GM23338 (cell line): ENCODE results near the gene LEMD1. TPM values are rescaled to one million over a fixed set of nuclear protein-coding genes. Genes with fewer than 3 reads are reported as not detected.

ENCODE experiments used
- ATAC-seq: fragments of 200-7000 bp; cut with Tn5 transposase; 3 replicates; pipeline ENCODE4 v1.9.1; 2020
- DNase-seq: peaks from one replicate; pipeline ENCODE4 v3.0.0-alpha.2; 2015; ENCODE audit warnings: low spot score
- H2AFZ ChIP-seq: fragments of 200-600 bp; sonication (generic); 2 replicates; pipeline ENCODE4 v1.8.0; 2016; ENCODE audit warnings: antibody characterized with exemption, mild to moderate bottlenecking, moderate library complexity
- H3F3A ChIP-seq: fragments of 200-600 bp; sonication (generic); replicated peaks from 2 replicates; pipeline ENCODE4 v1.8.0; 2017; ENCODE audit warnings: antibody characterized with exemption, mixed run types, low read depth
- H3K27ac ChIP-seq: fragments of 200-600 bp; sonication (generic); 2 replicates; pipeline ENCODE4 v1.6.1; 2016; ENCODE audit warnings: low read depth
- H3K27me3 ChIP-seq: fragments of 200-600 bp; sonication (generic); 2 replicates; pipeline ENCODE4 v1.8.0; 2016; ENCODE audit warnings: mild to moderate bottlenecking, mixed run types, moderate library complexity; ENCODE audit not compliant: insufficient read depth
- H3K36me3 ChIP-seq: fragments of 200-600 bp; sonication (generic); 2 replicates; pipeline ENCODE4 v1.8.0; 2016; ENCODE audit warnings: mild to moderate bottlenecking; ENCODE audit not compliant: insufficient read depth
- H3K4me1 ChIP-seq: fragments of 200-600 bp; sonication (generic); 2 replicates; pipeline ENCODE4 v1.8.0; 2016; ENCODE audit warnings: mild to moderate bottlenecking, moderate library complexity; ENCODE audit not compliant: insufficient read depth
- H3K4me2 ChIP-seq: fragments of 200-600 bp; sonication (generic); 2 replicates; pipeline ENCODE4 v1.7.1; 2017; ENCODE audit warnings: mixed run types
- H3K4me3 ChIP-seq: fragments of 200-600 bp; sonication (generic); 2 replicates; pipeline ENCODE4 v1.6.1; 2016; ENCODE audit warnings: mixed run types
- H3K79me2 ChIP-seq: fragments of 200-600 bp; sonication (generic); replicated peaks from 2 replicates; pipeline ENCODE4 v1.8.0; 2017; ENCODE audit warnings: mild to moderate bottlenecking; ENCODE audit not compliant: insufficient read depth
- H3K9me2 ChIP-seq: fragments of 200-600 bp; sonication (generic); 2 replicates; pipeline ENCODE4 v1.8.0; 2017; ENCODE audit not compliant: insufficient read depth
- H4K20me1 ChIP-seq: fragments of 200-600 bp; sonication (generic); replicated peaks from 2 replicates; pipeline ENCODE4 v1.8.0; 2017; ENCODE audit warnings: mild to moderate bottlenecking; ENCODE audit not compliant: insufficient read depth
- H3K27ac Mint-ChIP-seq: 2 replicates; pipeline ENCODE4 v1.8.0; 2020; ENCODE audit warnings: inconsistent platforms, mild to moderate bottlenecking, moderate library complexity, mixed read lengths
- H3K27me3 Mint-ChIP-seq: 3 replicates; pipeline ENCODE4 v1.8.0; 2022; ENCODE audit warnings: low read depth, mild to moderate bottlenecking, moderate library complexity, mixed read lengths, inconsistent platforms; ENCODE audit not compliant: insufficient read depth, poor library complexity
- H3K36me3 Mint-ChIP-seq: 3 replicates; pipeline ENCODE4 v1.8.0; 2021; ENCODE audit warnings: low read depth, mild to moderate bottlenecking, inconsistent platforms, moderate library complexity, mixed read lengths
- H3K4me1 Mint-ChIP-seq: 3 replicates; pipeline ENCODE4 v1.8.0; 2020; ENCODE audit warnings: mild to moderate bottlenecking, inconsistent platforms, mixed read lengths
- H3K4me3 Mint-ChIP-seq: 3 replicates; pipeline ENCODE4 v1.8.0; 2021; ENCODE audit warnings: moderate library complexity, mild to moderate bottlenecking, inconsistent platforms, mixed read lengths
- H3K9me3 Mint-ChIP-seq: 3 replicates; pipeline ENCODE4 v1.8.0; 2020; ENCODE audit warnings: moderate library complexity, mild to moderate bottlenecking, inconsistent platforms, mixed read lengths
- ETS1 ChIP-seq: IDR thresholded peaks from 2 replicates; pipeline ENCODE4 v1.6.1; 2016; ENCODE audit warnings: antibody characterized with exemption
- EZH2 ChIP-seq: fragments of 200-600 bp; sonication (generic); IDR thresholded peaks from one replicate; pipeline ENCODE4 v1.8.0; 2017; ENCODE audit warnings: antibody characterized with exemption, mild to moderate bottlenecking, low read depth; ENCODE audit not compliant: unreplicated experiment
- STAT1 ChIP-seq: IDR thresholded peaks from one replicate; pipeline ENCODE4 v1.6.1; 2016; ENCODE audit warnings: antibody characterized with exemption; ENCODE audit not compliant: unreplicated experiment
- ZNF114 ChIP-seq: fragments of 250-450 bp; sonication (Bioruptor Pico); IDR thresholded peaks from 2 replicates; pipeline ENCODE4 v1.5.0; 2020; ENCODE audit warnings: mild to moderate bottlenecking, moderate library complexity
- polyA plus RNA-seq: library from polyadenylated mRNA; unstranded; fragments of >200 nt; fragmentation: Nextera tagmentation; extraction: Ambion mirVana; gene quantifications from 2 replicates; pipeline ENCODE4 v1.2.1, GENCODE V29; 2016
- total RNA-seq: library from RNA; depleted of rRNA; stranded (reverse); fragments of >200 nt; shearing (Covaris generic); gene quantifications from 2 replicates; pipeline ENCODE4 v1.2.3, GENCODE V29; 2014
- TF ChIP-seq, protein P1 (sequence below), 2 experiments: fragments of 200-600 bp in 1 of 2; sonication (generic) in 1 of 2; conservative IDR thresholded peaks; 2 replicates each; pipeline versions ENCODE4 v1.5.1 to v1.6.1; 2016 to 2017; ENCODE audit warnings: antibody characterized with exemption in 2 of 2, low read depth in 2 of 2, mild to moderate bottlenecking in 2 of 2, moderate library complexity in 1 of 2

Gene LEMD1
- total and polyA plus RNA-seq, 2 experiments from 2014 or later, result 4.7 to 10.7 TPM

- TF ChIP-seq, protein P1, sequence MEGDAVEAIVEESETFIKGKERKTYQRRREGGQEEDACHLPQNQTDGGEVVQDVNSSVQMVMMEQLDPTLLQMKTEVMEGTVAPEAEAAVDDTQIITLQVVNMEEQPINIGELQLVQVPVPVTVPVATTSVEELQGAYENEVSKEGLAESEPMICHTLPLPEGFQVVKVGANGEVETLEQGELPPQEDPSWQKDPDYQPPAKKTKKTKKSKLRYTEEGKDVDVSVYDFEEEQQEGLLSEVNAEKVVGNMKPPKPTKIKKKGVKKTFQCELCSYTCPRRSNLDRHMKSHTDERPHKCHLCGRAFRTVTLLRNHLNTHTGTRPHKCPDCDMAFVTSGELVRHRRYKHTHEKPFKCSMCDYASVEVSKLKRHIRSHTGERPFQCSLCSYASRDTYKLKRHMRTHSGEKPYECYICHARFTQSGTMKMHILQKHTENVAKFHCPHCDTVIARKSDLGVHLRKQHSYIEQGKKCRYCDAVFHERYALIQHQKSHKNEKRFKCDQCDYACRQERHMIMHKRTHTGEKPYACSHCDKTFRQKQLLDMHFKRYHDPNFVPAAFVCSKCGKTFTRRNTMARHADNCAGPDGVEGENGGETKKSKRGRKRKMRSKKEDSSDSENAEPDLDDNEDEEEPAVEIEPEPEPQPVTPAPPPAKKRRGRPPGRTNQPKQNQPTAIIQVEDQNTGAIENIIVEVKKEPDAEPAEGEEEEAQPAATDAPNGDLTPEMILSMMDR (conservative IDR thresholded peaks at IDR 0.05; ENCODE audit: low read depth in 2 of 2), result peak; percentile 26 to 30; a peak in 2 of 4 replicates
- TF ChIP-seq ZNF114 (CRISPR knock-in tag), result no peak
- no peaks in the 10 kb centered on the region for H3K9me3 Mint-ChIP-seq
- ATAC-seq, result no peak
- H3K4me3 Mint-ChIP-seq, result no peak overlapping the region
- Histone ChIP-seq H3K27ac (no peak overlapping the region), H3K27me3 (peaks cover under 1% of the 10 kb centered on the region; the same call in 1 of the 2 replicates), H3K79me2 (no peaks in the 10 kb centered on the region), H3K9me2 (no peaks in the 10 kb centered on the region), H3K4me3 (no peak overlapping the region), H3K36me3 (no peaks in the 10 kb centered on the region), H2AFZ (no peak overlapping the region), H4K20me1 (no peaks in the 10 kb centered on the region), H3F3A (no peaks in the 10 kb centered on the region), H3K4me1 (peaks cover 28% of the 10 kb centered on the region), H3K4me2 (no peak overlapping the region)
- no peak for DNase-seq
- H3K36me3 Mint-ChIP-seq, result no peaks in the 10 kb centered on the region
- no peaks in the 10 kb centered on the region for H3K27me3 Mint-ChIP-seq
- no peak overlapping the region for H3K27ac Mint-ChIP-seq
- peaks cover 42% of the 10 kb centered on the region for H3K4me1 Mint-ChIP-seq
Observed at GRCh38 chr1:205422993-205423642, 1.3 kb upstream of the LEMD1 start.

GRCh38 chr1:205420938-205421337 lies 918 bp downstream of the LEMD1 start:
- Mint-ChIP-seq H3K4me3 (no peak overlapping the region), H3K4me1 (peaks cover 35% of the 10 kb centered on the region), H3K27ac (no peak overlapping the region), H3K9me3 (no peaks in the 10 kb centered on the region), H3K36me3 (no peaks in the 10 kb centered on the region), H3K27me3 (no peaks in the 10 kb centered on the region)
- no peaks in the 10 kb centered on the region for H4K20me1 ChIP-seq
- no peaks in the 10 kb centered on the region for H3K36me3 ChIP-seq
- H3K79me2 ChIP-seq, result no peaks in the 10 kb centered on the region
- no peak overlapping the region for H3K27ac ChIP-seq
- TF ChIP-seq EZH2, result no peak
- no peak for TF ChIP-seq STAT1
- no peak overlapping the region for H2AFZ ChIP-seq
- H3F3A ChIP-seq, result no peaks in the 10 kb centered on the region
- no peaks in the 10 kb centered on the region for H3K9me2 ChIP-seq
- no peak overlapping the region for H3K4me3 ChIP-seq
- no peak overlapping the region for H3K4me2 ChIP-seq
- no peaks in the 10 kb centered on the region for H3K27me3 ChIP-seq
- H3K4me1 ChIP-seq, result peaks cover 28% of the 10 kb centered on the region
- DNase-seq (no peak), ATAC-seq (no peak)

DNA sequence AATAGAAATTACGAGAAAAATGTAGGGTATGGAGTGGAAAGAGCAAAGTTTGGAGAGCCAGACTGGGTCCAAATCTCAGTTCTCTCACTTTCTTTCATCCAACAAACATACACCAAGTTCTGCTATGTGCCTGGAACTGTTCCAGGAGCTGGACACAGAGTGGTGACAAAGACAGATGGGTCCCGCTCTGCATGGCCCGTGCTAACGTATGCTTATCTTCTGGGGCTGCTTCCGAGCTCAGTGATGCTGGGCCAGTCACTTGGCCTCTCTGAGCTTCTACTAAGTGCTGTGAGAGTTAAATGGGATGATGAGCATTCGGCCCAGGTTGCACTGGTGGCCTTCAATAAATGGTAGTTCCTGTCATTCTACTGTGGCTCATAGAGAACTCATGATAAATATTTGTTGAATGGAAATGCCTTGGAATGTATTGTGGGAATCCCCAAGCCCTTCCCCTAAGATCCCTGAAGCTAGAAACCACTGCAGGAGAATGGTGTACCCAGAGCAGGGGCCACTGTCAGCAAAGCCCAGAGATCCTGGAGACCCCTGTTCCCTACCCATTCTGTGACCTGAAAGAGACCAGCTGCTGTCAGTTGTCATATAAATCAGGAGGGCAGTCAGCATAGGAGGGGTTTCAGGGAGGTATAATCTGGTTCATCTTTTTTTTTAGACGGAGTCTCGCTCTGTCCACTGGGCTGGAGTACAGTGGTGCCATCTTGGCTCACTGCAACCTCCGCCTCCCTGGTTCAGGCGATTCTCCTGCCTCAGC lies 3.8 kb downstream of the LEMD1 start:
- Histone ChIP-seq H3K27me3 (no peaks in the 10 kb centered on the region), H3K4me3 (no peak overlapping the region), H3K36me3 (no peaks in the 10 kb centered on the region), H3K27ac (no peak overlapping the region), H2AFZ (no peak overlapping the region), H3K79me2 (no peaks in the 10 kb centered on the region), H3K4me2 (no peak overlapping the region), H3F3A (0 out of 2 replicates have a peak, but pooled peaks cover 2% of the 10 kb centered on the region), H3K9me2 (no peaks in the 10 kb centered on the region), H3K4me1 (peaks cover 3% of the 10 kb centered on the region), H4K20me1 (no peaks in the 10 kb centered on the region)
- Mint-ChIP-seq H3K27me3 (peaks cover 8% of the 10 kb centered on the region), H3K4me1 (peaks cover 12% of the 10 kb centered on the region), H3K4me3 (no peak overlapping the region), H3K27ac (no peak overlapping the region), H3K36me3 (no peaks in the 10 kb centered on the region), H3K9me3 (no peaks in the 10 kb centered on the region)
- TF ChIP-seq ZNF114 (CRISPR knock-in tag), result no peak
- TF ChIP-seq EZH2, result no peak
- TF ChIP-seq ETS1, result no peak
- ATAC-seq (no peak), DNase-seq (no peak)
